Measurements from ENCODE around the gene ME2. TPM values are rescaled to one million over a fixed set of nuclear protein-coding genes. Genes with fewer than 3 reads are reported as not detected.
"Not testable (repeated sequence)": the region's sequence is repeated elsewhere in the genome, so short reads cannot be mapped to it uniquely, and the experiment has no call there.

ME2 gene
- total RNA-seq, 3 donors from 2014 or later (not counting 1 experiment from before 2014, with no cell fraction given), result 42.4 to 61.3 (median 43.5) TPM

GRCh38 chr18:50850307-50851065, 28.4 kb upstream of the ME2 start:
- Mint-ChIP-seq H3K4me1 (no peaks in the 10 kb centered on the region), H3K27me3 (ENCODE audit: low read depth in 2 of 2) (peaks cover 0 to 8% of the 10 kb centered on the region in 2 donors), H3K36me3 (no peaks in the 10 kb centered on the region), H3K4me3 (no peak overlapping the region), H3K27ac (no peak overlapping the region), H3K9me3 (no peaks in the 10 kb centered on the region)
- WGBS (ENCODE audit: insufficient coverage), result 95% methylated on average over 4 of the region's 5 CpGs
- intact Hi-C loops (cut with micrococcal nuclease), result no loop called here
- no peaks in the 10 kb centered on the region for H3K9me3 ChIP-seq (ENCODE audit: control insufficient read depth, insufficient read depth, low read length)
- no peak overlapping the region for H3K27ac ChIP-seq (ENCODE audit: low read length)
- ATAC-seq, result no peak
- H3K4me1 ChIP-seq (ENCODE audit: control insufficient read depth, insufficient read depth, low read length), result no peaks in the 10 kb centered on the region
- no peaks in the 10 kb centered on the region for H3K36me3 ChIP-seq (ENCODE audit: control insufficient read depth, insufficient read depth, low read length)
- H3K4me3 ChIP-seq (ENCODE audit: low read length), result no peak overlapping the region
- no peaks in the 10 kb centered on the region for H3K27me3 ChIP-seq (ENCODE audit: control insufficient read depth, insufficient read depth, low read length)
- DNase-seq, result no peak
- no peak for TF ChIP-seq CTCF (IDR thresholded peaks at IDR 0.05)

GRCh38 chr18:50853863-50854271, 25.1 kb upstream of the ME2 start:
- Mint-ChIP-seq H3K27ac (no peak overlapping the region), H3K4me1 (no peaks in the 10 kb centered on the region), H3K27me3 (ENCODE audit: low read depth in 2 of 2) (peaks cover 0 to 3% of the 10 kb centered on the region in 2 donors), H3K36me3 (no peaks in the 10 kb centered on the region), H3K9me3 (no peaks in the 10 kb centered on the region), H3K4me3 (no peak overlapping the region)
- ATAC-seq (no peak), DNase-seq (no peak)
- no peak overlapping the region for H3K27ac ChIP-seq (ENCODE audit: low read length)
- intact Hi-C loops (cut with micrococcal nuclease), result no loop called here
- no peaks in the 10 kb centered on the region for H3K9me3 ChIP-seq (ENCODE audit: control insufficient read depth, insufficient read depth, low read length)
- no peaks in the 10 kb centered on the region for H3K4me1 ChIP-seq (ENCODE audit: control insufficient read depth, insufficient read depth, low read length)
- TF ChIP-seq CTCF (IDR thresholded peaks at IDR 0.05), result no peak
- WGBS (ENCODE audit: insufficient coverage), result 83% methylated on average over 6 of the region's 6 CpGs
- H3K27me3 ChIP-seq (ENCODE audit: control insufficient read depth, insufficient read depth, low read length), result no peaks in the 10 kb centered on the region
- H3K36me3 ChIP-seq (ENCODE audit: control insufficient read depth, insufficient read depth, low read length), result no peaks in the 10 kb centered on the region
- H3K4me3 ChIP-seq (ENCODE audit: low read length), result no peak overlapping the region

GRCh38 chr18:50855976-50856757, 22.8 kb upstream of the ME2 start:
- WGBS (ENCODE audit: insufficient coverage), result 94% methylated on average over 13 of the region's 13 CpGs
- DNase-seq, result no peak
- Histone ChIP-seq H3K4me3 (ENCODE audit: low read length) (no peak overlapping the region), H3K27ac (ENCODE audit: low read length) (no peak overlapping the region), H3K9me3 (ENCODE audit: control insufficient read depth, insufficient read depth, low read length) (no peaks in the 10 kb centered on the region), H3K27me3 (ENCODE audit: control insufficient read depth, insufficient read depth, low read length) (no peaks in the 10 kb centered on the region), H3K4me1 (ENCODE audit: control insufficient read depth, insufficient read depth, low read length) (no peaks in the 10 kb centered on the region), H3K36me3 (ENCODE audit: control insufficient read depth, insufficient read depth, low read length) (no peaks in the 10 kb centered on the region)
- Mint-ChIP-seq H3K4me3 (no peak overlapping the region), H3K36me3 (no peaks in the 10 kb centered on the region), H3K27ac (no peak overlapping the region), H3K27me3 (ENCODE audit: low read depth in 2 of 2) (no peaks in the 10 kb centered on the region), H3K4me1 (no peaks in the 10 kb centered on the region), H3K9me3 (no peaks in the 10 kb centered on the region)
- no peak for ATAC-seq
- TF ChIP-seq CTCF (IDR thresholded peaks at IDR 0.05), result no peak
- intact Hi-C loops (cut with micrococcal nuclease), result no loop called here

GRCh38 chr18:50857166-50857565, 21.8 kb upstream of the ME2 start:
- H3K27ac ChIP-seq (ENCODE audit: low read length); H3K27me3 ChIP-seq (ENCODE audit: control insufficient read depth, insufficient read depth, low read length); H3K27me3 Mint-ChIP-seq (ENCODE audit: low read depth in 2 of 2); H3K4me3 ChIP-seq (ENCODE audit: low read length); intact Hi-C loops (cut with micrococcal nuclease); H3K27ac Mint-ChIP-seq; H3K36me3 ChIP-seq (ENCODE audit: control insufficient read depth, insufficient read depth, low read length); ATAC-seq; H3K4me1 Mint-ChIP-seq; H3K36me3 Mint-ChIP-seq; H3K4me3 Mint-ChIP-seq; H3K9me3 Mint-ChIP-seq; H3K4me1 ChIP-seq (ENCODE audit: control insufficient read depth, insufficient read depth, low read length); H3K9me3 ChIP-seq (ENCODE audit: control insufficient read depth, insufficient read depth, low read length); DNase-seq: not testable (repeated sequence)
- 74% methylated on average over 5 of the region's 5 CpGs for WGBS (ENCODE audit: insufficient coverage)

All from natural killer cell (primary cell).